NCI-H2196 treated with DMSO at 0.1 percent for 48 hours (cell line): ENCODE data around the gene PDE7B.
A peak's percentile ranks its signal among the peaks of the same experiment; 100 is the strongest.

Experiments
- DNase-seq: peaks from one replicate; lab custom pipeline; 2025; ENCODE audit not compliant: unreplicated experiment; lab: John Stamatoyannopoulos, UW

PDE7B gene

GRCh38 chr6:135851442-135852271, at the start of gene PDE7B:
TSS of gene PDE7B (plus strand) at chr6:135851701.
- DNase-seq = no peak

- DNase-seq = no peak
These were observed 49.6 kb upstream of the PDE7B start for GRCh38 chr6:135801755-135802465.

GRCh38 chr6:135810486-135810885, 41.0 kb upstream of the PDE7B start:
- DNase-seq = no peak

- no peak for DNase-seq
These were observed 40.3 kb upstream of the PDE7B start for GRCh38 chr6:135811170-135811569.

GRCh38 chr6:135811644-135812526, 39.6 kb upstream of the PDE7B start:
- peak; percentile 12 for DNase-seq

GRCh38 chr6:135813401-135813800, 38.1 kb upstream of the PDE7B start:
- DNase-seq = no peak

- no peak for DNase-seq
These were observed 37.5 kb upstream of the PDE7B start for GRCh38 chr6:135814043-135814442.

GRCh38 chr6:135815216-135815615, 36.3 kb upstream of the PDE7B start:
- DNase-seq = no peak

GRCh38 chr6:135817035-135817434, 34.5 kb upstream of the PDE7B start:
- no peak for DNase-seq

- no peak for DNase-seq
These were observed 31.8 kb upstream of the PDE7B start for GRCh38 chr6:135819665-135820064.

GRCh38 chr6:135820340-135820739, 31.2 kb upstream of the PDE7B start:
- no peak for DNase-seq

- DNase-seq = no peak
These were observed 27.6 kb upstream of the PDE7B start for GRCh38 chr6:135823851-135824250.

GRCh38 chr6:135826236-135826804, 25.2 kb upstream of the PDE7B start:
- DNase-seq = no peak

- DNase-seq = no peak
These were observed 23.5 kb upstream of the PDE7B start for GRCh38 chr6:135828021-135828420.

- no peak for DNase-seq
These were observed 21.0 kb upstream of the PDE7B start for GRCh38 chr6:135830452-135830881.

- no peak for DNase-seq
These were observed 20.5 kb upstream of the PDE7B start for GRCh38 chr6:135831016-135831415.

GRCh38 chr6:135832166-135832565, 19.3 kb upstream of the PDE7B start:
- DNase-seq = no peak

- no peak for DNase-seq
These were observed 17.7 kb upstream of the PDE7B start for GRCh38 chr6:135833771-135834170.

- DNase-seq = no peak
These were observed 13.6 kb upstream of the PDE7B start for GRCh38 chr6:135837735-135838449.

- DNase-seq = no peak
These were observed 12.4 kb upstream of the PDE7B start for GRCh38 chr6:135839121-135839520.
